Stimulated activated CD4-positive, alpha-beta T cell treated with anti-CD3 and anti-CD28 coated beads, Interleukin-4, amount 100 ng/mL, for 4 hours (primary cell): ENCODE measurements around the gene MED13L.

Source experiments
- DNase-seq, 2 experiments: peaks; one replicate each; pipeline ENCODE4 v3.0.0-alpha.2; 2020

Gene MED13L

DNA sequence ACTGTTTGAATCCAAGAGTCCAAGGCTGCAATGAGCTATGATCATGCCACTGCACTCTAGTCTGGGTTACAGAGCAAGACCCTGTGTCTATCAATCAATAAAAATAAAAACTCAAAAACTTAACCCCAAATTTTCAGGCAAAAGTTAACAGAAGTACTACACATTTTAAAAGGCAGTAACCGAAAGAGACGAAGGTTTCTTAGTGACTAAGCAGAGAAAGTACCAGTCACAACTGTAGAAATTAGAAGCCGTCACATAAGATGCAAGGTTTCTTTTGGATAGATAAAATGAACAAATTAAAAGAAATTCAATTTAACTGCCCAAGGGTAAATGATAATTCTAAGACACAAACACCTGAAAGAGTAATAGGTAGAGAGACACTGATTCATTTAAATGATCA, 103.5 kb downstream of the MED13L start:
- no peak for DNase-seq

DNA sequence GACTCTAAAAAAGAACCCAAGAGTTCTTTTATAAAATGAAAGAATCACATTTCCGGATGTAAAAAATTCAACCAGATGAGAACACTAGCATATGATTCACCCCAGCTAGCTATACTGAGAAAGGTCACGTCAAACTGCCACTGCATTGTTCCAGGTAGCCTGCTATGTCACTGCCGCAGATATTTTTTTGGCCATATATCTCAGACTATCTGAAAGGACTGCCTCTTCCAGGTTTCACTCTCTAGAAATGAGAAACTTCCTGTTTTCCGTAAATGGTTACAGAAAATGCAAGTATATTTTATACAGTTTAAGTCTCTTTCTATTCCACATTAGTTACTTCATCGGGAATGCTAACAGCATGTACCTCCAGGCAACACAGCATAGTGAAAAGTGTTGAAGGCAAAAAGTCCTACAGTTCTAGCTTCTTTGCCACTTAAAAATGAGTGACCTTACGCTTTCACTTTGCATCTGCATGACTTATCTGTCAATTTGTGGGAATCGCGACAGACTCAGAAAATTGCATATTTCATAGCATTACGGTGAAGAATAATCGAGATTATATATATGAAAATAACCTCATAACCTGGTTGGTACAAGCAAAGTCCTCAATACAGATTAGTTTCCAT, 105.2 kb downstream of the MED13L start:
- peak in 1 of 2 experiments; percentile 43 for DNase-seq

DNA sequence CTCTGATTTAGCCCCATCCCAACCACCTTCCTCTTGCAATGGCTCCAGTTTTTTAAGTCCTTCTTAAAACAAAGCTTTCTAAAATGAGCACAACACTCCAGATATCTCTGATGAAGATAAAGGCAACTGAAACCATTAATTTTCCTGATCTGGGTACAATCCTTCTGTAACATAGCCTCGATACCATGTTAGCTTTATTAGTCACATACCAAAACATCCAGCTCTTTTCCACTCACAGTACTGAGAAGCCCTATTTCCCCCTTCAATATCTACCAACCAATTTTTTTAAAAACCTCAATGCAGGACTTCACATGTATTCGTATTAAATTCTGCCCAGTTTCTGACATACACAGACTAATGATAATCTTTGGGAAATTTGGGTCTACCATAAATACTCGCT, 105.9 kb downstream of the MED13L start:
- no peak for DNase-seq

DNA sequence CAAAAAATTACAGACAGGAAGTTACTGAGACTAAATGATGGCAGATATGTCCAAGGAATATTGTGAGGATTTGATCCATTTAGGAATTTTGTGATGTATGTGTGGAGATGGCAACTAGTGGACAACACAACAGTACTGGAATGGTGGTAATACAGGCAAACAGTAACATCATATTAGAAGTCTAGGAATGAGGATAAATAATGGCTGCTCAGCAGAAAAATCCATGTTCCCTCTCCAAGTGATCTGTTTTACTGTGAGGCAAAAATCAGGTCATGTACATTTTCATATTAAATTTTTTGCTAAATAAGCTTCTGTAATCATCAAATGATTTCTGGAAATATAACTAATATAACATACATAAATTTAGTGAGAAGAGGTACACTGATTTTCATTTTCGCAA, 108.4 kb downstream of the MED13L start:
- DNase-seq, result no peak

DNA sequence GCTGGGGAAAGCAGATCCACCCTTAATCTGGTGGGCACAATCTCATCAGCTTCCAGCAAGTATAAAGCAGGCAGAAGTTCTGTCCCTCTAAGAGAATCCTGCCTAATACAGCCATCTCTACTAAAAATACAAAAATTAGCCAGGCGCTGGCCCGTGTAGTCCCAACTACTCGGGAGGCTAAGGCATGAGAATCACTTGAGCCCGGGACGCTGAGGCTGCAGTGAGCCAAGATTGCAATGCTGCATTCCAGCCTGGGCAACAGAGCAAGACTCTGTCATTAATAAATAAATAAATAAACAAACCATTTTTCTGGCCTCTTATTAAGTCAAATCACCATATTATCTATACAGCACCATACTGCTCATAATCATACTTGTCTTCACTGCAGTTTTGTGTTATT, 111.2 kb downstream of the MED13L start:
- no peak for DNase-seq

DNA sequence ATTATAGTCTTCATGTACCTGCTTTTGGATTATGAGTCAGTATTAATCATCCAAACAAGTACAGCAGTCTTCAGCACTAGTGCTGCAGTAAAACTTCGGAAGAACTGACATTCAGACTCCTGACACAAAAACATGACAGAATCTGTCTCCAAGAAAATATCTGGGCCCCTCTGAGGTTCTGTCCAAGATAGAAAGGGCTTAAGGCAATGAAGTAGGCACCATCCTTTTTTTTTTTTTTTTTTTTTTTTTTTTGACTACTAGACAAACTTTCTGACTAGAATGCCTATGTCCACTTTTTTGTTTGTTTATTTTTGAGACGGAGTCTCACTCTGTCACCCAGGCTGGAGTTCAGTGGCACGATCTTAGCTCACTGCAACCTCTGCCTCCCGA, 112.5 kb downstream of the MED13L start:
- DNase-seq, result no peak

DNA sequence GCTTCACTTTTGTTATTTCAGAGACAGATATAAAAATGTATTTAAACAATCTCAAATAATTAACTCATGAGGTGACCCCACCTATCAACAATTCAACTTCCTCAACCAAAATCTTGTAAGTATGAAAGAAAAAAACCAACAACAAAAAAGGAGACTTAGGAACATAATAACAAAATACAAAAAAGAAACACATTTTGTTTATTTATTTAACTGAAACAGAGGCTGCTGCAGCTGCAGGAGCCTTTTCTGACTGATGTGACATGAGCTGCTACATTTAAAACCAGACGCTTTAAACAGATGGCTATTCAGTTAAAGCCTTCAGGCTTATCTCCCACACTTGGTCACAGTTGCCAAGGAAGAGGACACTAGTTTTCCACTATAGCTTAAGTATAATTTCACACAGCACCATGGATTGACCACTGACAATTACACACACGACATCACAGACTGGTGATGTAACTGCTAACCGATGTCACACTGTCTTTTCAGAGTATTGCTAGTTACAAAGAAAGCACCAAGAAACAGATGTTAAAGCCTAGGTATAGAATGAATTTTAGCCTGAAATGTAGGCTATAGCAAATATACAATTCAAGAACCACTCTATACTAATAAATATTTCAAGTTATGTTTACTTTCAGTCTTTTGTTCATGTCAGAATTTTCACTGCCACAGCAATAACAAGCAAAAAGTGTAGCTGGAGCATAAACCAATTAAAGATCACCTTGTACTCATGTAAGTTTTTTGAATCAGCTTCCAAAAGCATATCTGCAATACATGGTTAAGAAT, 113.0 kb downstream of the MED13L start:
- no peak for DNase-seq

DNA sequence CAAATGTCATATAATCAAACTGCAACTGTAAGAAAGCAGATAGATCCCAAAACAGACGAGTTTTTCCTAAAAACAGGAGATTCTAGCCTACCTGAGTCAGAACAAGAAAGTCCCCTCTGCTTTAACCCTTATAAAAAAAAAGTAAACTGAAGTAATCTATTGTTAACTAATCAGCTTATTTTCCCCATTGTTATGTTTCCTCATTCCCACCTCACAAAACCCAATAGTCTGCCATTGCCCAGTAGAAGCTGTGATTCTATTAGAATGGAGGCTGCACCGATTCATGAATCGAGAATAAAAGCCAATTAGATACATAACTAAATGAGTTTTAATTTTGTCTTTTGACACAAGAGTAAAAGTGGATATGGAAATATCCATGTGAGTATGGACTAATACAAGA, 115.4 kb downstream of the MED13L start:
- DNase-seq, result no peak

DNA sequence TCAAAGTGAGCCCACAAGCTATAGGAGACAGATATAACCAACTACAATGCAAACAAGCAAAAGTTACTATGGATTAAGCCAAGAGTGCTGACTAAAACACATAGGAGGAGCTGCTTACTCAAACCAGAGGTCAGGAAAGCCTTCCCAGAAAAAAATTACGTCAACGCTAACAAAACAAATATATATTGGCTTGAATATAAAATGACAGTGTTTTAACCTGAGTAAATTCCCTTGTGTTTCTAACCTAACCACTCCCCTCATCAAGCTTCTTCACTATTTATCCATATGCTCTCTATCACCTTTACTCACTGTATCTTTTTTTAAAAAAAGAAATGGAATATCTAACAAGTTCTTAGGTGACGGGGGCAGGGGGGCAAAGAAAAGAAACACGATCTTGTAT, 115.9 kb downstream of the MED13L start:
- no peak for DNase-seq

DNA sequence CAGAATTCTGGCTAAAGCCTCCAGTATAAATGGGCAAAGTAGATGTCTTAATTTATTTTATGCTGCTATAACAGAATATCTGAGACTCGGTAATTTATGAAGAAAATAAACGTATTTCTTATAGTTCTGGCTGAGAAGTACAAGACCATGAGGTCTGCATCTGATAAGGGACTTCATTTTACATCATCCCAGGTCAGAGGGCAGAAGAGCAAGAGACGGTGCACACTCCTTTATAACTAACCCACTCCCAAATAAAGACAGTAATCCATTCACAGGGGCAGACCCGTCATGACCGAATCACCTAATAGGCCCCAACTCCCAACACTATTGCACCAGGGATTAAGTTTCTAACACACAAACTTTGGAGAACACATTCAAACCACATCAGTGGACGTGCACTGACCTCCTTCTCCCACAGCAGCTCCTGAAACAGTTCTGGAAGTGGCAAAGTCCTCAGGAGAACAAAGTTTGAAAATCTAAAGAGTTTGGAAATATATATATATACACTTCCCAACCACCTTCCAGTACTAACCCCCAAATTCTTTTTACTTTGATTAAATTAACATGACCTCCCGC, 116.5 kb downstream of the MED13L start:
- DNase-seq, result no peak

DNA sequence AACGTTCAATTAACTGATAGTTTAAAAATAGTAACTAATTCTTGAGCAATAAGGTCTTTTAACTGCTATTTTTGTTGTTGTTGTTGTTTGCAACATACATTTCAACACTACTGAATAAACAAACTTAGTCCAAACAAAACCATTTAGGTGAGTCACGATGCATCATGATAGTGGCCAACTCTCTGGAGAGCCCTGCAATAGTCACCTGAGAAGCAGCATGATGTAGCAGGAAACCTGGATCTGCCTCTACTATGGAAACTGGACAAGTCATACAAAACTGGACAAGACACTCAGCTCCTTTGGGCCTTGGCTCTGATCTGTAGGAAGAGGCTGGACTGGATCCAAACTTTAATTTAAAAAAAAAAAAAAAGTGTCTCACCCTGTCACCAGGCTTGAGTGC, 117.3 kb downstream of the MED13L start:
- no peak for DNase-seq

DNA sequence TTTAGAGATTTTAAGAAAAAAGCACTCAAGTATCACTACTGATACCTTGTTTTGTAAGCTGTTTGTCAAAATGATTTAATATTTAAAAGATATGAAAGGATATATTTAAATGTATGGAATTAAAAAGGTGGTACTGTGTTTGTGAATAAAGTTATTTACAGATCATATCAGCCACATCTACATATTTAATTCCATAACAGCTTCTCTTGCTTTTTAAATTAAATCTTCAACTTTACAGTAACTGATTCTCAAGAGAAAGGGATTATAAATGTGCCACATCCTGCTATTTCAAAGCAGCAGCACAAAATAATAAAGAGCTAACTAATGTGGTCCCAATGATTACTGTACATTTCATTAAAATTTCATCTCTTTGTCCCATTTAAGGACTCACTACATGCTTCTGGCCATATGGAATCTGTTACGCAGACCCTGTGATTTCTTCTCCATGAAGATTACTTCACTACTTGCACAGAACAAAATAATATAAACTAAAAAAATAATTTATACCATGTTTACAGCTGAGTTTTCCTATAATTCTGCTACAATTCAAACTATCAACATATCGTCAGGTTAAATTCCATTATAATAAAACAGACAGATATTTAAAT, 117.8 kb downstream of the MED13L start:
- DNase-seq, result no peak

DNA sequence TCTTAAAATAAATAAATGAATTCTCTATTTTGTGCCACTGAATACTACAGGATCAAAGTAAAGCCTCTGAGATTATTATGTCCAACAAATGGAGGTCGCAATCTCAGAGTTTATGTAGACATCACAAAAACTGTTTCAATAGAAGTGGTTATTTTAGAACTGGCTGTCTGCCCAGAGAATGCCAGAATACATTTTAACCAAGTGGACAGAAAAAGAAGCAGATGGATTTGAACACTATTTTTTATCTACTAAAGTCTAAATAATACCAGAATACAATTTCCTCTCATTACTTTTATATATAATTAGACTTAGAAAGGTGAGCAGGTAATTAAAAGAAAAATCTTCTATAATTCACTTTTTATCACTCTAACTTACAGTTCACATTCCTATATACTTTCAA, 118.3 kb downstream of the MED13L start:
- DNase-seq, result no peak

DNA sequence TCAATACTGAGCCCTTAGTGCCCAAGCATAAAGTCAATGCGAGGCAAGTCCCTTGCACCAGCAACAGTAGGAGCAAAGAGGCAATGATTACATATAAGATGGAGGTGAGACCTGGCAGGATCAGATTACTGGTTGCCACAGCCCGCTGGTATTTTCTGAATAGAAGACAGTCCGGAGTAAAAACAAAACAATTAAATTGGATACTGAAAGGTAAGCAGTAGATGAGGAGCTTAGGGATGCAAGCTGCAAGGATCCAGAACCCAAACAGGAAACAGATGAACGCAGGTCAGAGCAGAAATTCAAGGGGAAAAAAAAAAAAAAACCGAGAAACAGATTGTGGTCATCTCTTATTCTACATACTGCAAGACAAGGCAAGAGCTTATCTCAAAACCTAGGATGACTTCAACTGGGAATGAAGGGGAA, 119.6 kb downstream of the MED13L start:
- DNase-seq, result no peak

DNA sequence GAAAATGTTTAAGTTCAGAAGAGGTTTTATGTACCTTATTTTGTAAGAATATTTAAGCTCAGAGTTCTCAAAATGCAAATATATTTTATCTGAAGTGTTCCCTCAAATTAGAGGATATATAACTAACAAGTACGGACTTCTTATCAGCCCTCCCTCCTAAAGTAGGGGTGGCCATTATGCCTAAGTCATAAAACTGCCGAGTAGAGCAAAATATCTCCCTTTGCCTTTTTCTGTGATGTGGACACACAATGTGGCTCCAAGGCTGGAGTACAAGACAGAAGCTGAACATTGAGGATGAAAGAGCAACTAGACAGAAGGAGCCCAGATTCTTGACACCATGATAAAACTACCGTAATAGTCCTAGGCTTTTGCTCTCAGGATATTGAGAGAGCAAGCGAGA, 120.9 kb downstream of the MED13L start:
- DNase-seq, result no peak

DNA sequence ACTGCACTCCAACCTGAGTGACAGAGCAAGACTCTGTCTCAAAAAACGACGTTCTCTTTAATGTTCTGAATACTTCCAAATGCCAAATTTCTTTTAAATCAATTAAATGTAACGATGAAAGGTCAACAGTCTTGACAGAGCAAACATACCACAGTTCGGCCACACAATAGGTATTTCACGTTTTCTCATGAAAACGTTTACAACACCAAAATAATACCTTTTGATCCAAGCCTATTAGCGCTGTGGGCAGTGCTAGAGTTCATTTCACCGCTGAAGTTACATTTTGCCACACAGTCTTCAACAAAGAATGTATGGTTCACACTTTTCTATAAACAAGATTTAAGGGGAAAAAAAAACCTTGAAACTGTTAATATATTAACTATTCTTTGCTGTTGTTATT, 122.1 kb downstream of the MED13L start:
- no peak for DNase-seq

DNA sequence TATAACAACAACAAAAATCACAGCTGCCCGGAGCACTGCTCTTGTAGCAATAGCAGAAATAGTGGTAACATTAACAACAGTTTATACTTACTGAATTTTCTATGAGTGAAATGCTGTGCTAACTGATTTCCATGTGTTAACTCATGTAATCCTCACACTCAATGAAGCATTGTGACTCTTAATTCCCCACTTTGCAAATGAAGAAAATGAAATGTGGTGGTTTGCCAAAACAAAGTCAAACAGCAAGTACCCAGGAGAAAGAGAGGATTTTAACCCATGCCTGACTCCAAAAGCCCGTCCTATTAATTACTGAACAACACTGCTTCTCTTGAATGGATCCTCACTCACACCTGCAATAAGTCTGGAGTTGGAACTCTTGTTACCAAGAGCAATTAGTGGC, 123.5 kb downstream of the MED13L start:
- DNase-seq, result no peak

DNA sequence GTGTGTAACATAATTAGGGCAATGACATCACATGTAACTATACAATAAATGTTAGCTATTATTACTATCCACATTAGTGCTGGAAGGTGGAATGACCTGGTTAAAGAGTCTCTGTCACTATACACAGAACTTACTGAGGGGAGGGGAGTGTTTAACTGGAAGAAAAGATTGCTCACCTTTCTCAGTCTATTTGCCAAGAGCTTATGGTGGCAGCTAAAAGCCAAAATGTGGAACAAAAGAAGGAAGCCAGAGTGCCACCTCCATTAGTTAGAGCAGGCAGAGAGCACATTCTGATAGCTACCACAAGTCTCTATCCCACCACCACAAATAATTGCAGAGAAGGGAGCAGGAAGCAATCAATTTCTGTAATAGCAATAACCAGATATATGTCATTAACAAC, 124.4 kb downstream of the MED13L start:
- DNase-seq, result no peak

DNA sequence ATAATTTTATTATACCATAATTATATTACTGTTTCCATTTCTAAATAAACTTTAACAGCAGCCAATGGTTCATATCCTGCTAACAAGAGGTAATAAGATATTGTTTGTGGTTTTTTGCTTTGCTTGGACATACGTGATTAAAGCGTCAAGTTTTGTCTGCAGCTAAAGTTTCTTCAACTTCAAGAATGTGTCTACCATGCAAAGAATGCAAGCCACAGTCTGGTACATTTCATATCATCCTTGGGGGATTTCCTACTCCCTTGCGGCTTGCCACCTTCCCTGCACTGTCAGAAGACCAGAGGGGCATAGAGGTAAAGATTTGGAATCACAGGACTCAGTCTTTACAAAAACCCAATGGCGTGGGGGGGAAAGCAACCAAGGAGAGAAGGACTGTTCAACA, 125.2 kb downstream of the MED13L start:
- DNase-seq, result no peak

DNA sequence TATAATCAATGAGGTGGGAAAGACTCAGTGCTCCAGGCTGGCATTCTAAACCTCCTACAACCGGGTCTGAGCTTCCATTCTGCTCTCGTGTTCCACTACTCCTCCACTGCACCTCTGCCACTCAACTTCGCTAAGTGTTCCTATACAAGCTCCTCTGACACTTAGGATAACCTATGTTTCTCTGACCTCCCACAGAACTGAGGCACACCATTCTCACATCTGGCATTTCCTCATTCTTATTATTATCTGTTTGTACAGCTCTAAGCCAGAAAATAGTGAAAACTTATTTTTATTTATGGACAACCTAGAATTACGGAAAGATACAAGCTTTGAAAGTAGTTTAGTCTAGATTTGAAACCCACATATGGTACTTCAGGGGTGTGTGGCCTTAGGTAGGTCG, 127.0 kb downstream of the MED13L start:
- DNase-seq, result no peak

DNA sequence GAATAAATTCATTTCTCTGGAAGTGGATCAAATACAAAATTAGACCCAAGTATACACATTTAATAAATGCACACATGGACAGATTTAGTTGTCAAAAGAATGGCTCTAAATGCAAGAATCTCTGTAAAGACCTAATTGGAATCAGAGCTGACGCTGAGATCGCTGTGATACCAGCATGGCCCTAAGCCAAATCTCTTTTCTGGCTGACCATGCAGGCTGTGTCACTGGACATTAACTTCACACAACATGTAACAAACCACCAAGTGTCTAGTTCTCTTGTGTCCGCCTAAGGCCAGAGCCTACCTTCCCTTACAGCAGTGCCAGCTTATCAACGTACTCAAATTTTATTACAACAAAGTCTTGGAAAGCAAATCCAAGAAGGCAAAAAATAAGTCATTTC, 127.5 kb downstream of the MED13L start:
- DNase-seq, result no peak

DNA sequence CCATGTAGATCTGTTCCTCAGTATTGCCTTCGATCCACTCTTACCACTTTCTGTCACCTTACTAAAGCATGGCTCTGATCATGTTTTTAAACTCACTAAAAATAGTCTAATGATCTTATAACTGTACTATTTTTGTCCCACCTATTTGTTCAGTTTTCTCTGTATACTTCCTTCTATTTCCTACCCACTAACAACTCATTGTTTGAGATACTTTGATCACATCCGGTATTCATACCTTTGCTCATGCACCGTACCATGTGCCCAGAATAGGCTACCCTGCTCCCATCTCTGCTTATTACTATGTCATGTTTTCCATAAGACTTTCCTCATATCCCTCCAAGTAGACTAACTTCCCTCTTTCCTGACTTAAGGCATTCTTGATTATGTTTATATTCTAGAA, 128.6 kb downstream of the MED13L start:
- DNase-seq, result no peak

DNA sequence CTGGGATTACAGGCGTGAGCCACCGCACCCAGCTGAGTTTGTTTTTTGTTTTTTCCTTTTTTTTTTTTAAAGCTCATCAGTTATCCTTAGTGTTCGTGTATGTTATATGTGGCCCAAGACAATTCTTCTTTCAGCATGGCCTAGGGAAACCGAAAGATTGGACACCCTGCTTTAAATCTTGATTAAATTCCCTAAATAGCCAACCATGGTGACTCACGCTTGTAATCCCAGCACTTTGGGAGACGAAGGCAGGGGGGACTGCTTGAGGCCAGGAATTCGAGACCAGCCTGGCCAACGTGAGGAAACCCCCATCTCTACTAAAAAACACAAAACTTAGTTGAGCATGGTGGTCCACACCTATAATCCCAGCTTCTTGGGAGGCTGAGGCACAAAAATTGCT, 131.1 kb downstream of the MED13L start:
- DNase-seq, result no peak

DNA sequence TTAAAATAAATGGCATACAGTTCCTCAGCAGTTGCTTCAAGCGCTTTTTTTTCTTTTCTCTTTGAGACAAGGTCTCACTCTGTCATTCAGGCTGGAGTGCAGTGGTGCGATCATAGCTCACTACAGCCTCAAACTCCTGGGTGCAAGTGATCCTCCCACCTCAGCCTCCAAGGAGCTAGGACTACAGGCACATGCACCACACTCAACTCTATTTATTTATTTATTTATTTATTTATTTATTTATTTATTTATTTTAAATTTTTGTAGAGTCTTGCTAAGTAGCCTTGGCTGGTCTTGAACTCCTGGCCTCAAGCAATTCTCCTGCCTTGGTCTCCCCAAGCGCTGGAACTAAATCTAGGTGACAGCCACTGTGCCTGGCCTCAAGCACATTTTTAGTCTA, 132.0 kb downstream of the MED13L start:
- no peak for DNase-seq
